Gastrocnemius medialis (tissue), 4 donors: ENCODE results near the gene GARIN5B. TPM values are rescaled to one million over a fixed set of nuclear protein-coding genes. Genes with fewer than 3 reads are reported as not detected.

Experiments
- ATAC-seq, 2 donors: fragments of 150-250 bp; one replicate each; pipeline ENCODE4 v1.9.1; 2016
- DNase-seq, 2 donors: peaks; one replicate each; pipeline ENCODE4 v3.0.0-alpha.2; 2019
- H3K27ac ChIP-seq, 4 donors: fragments of 200-600 bp; sonication (generic); 1 replicate in 1 of 4; 2 replicates in 3 of 4; pipeline ENCODE4 v1.5.1; 2016 to 2018; ENCODE audit warnings: mild to moderate bottlenecking in 2 of 4, moderate library complexity in 1 of 4
- H3K27me3 ChIP-seq, 3 donors: fragments of 200-600 bp; sonication (generic) in 2 of 3; 1 replicate in 1 of 3; 2 replicates in 2 of 3; pipeline versions ENCODE4 v1.5.1 to v1.6.0; 2016 to 2019; ENCODE audit warnings: mild to moderate bottlenecking in 1 of 3, moderate library complexity in 1 of 3
- H3K36me3 ChIP-seq, 2 donors: fragments of 200-600 bp; sonication (generic) in 1 of 2; one replicate each; pipeline ENCODE4 v1.5.1; 2017 to 2018
- H3K4me1 ChIP-seq, 2 donors: fragments of 200-600 bp; sonication (generic) in 1 of 2; one replicate each; pipeline ENCODE4 v1.5.1; 2016 to 2017; ENCODE audit warnings: mild to moderate bottlenecking in 2 of 2
- H3K4me3 ChIP-seq, 4 donors: fragments of 200-600 bp; sonication (generic) in 3 of 4; 1 replicate in 1 of 4; 2 replicates in 3 of 4; pipeline ENCODE4 v1.5.1; 2016 to 2019; ENCODE audit warnings: mild to moderate bottlenecking in 2 of 4
- H3K9me3 ChIP-seq, 3 donors: fragments of 200-600 bp; sonication (generic) in 2 of 3; 1 replicate in 1 of 3; 2 replicates in 2 of 3; pipeline ENCODE4 v1.5.1; 2016 to 2019
- CTCF ChIP-seq, 5 experiments: fragments of 450-650 bp in 3 of 5; fragments of 200-600 bp in 2 of 5; sonication (generic) in 2 of 5; IDR thresholded peaks in 4 of 5; conservative IDR thresholded peaks in 1 of 5; 1 replicate in 4 of 5; 2 replicates in 1 of 5; pipeline ENCODE4 v1.5.1; 2016 to 2019; ENCODE audit warnings: antibody characterized with exemption in 5 of 5, mild to moderate bottlenecking in 3 of 5, moderate library complexity in 3 of 5
- POLR2A ChIP-seq, 2 donors: fragments of 450-650 bp; IDR thresholded peaks; one replicate each; pipeline ENCODE4 v1.6.1; 2017; ENCODE audit warnings: antibody characterized with exemption in 2 of 2, mild to moderate bottlenecking in 2 of 2, moderate library complexity in 2 of 2
- in situ Hi-C, 4 donors: fragments of 200-750 bp; cut with MboI; loops; one replicate each; pipeline versions ENCODE4 v1.15.0 to v1.8.0; 2017; ENCODE audit warnings: low sequenced_read_pairs in 4 of 4
- intact Hi-C: fragments of 100-400 bp; cut with DNase I; formaldehyde crosslinking; loops from one replicate; pipeline ENCODE4 v1.15.1; 2023; ENCODE audit warnings: low total_unique reads
- total RNA-seq, 4 donors: library from RNA; depleted of rRNA; stranded (reverse); fragments of >200 nt; gene quantifications; one replicate each; pipeline versions ENCODE4 v1.1.0 to v1.2.3, GENCODE V29; 2016

Gene GARIN5B
- total RNA-seq, 4 donors from 2014 or later: not detected

DNA sequence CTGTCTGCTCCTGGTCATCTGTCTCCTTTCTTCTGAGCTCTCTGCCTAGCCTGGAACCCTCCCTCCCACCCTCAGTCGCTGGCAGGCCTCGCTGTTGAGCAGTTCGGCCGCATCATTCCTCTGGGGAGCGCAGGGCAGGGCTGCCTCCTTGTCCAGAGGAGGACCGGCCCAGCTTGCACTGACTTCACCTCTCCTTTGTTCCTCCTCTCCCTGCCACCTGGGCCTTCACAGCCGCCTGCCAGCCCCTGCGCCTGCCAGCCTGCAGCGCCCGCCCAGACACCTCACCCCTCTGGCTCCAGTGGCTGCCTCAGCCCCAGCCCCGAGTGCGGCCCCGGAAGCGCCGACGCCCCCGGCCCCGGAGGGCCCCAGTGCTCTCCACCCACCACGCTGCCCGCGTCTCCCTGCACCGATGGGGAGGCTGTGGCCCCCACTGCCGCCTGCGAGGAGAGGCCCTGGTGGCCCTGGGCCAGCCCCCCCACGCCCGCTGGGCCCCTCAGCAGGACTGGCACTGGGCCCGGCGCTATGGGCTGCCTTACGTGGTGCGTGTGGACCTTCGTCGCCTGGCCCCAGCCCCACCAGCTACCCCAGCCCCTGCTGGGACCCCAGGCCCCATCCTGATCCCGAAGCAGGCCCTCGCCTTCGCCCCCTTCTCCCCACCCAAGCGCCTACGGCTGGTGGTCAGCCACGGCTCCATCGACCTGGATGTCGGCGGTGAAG, 16.2 kb downstream of the GARIN5B start:
- peaks cover 0 to 18% of the 10 kb centered on the region in 2 donors for H3K36me3 ChIP-seq
- no peak for TF ChIP-seq POLR2A (IDR thresholded peaks at IDR 0.05)
- TF ChIP-seq CTCF (IDR thresholded peaks at IDR 0.05 in 4 of 5, conservative IDR thresholded peaks at IDR 0.05 in 1 of 5): no peak
- H3K27ac ChIP-seq: no peak overlapping the region

GRCh38 chr19:55345818-55346724, 17.0 kb downstream of the GARIN5B start:
- in situ Hi-C loops (no loop called here), intact Hi-C loops (no loop called here)
- H3K4me1 ChIP-seq: peaks cover 0 to 7% of the 10 kb centered on the region in 2 donors
- peaks cover 0 to 8% (median under 1%) of the 10 kb centered on the region in 3 donors for H3K27me3 ChIP-seq
- DNase-seq (no peak), ATAC-seq (no peak)
- H3K27ac ChIP-seq: no peak overlapping the region
- peaks cover 0 to 18% of the 10 kb centered on the region in 2 donors for H3K36me3 ChIP-seq
- H3K4me3 ChIP-seq: no peak overlapping the region
- TF ChIP-seq CTCF (IDR thresholded peaks at IDR 0.05 in 4 of 5, conservative IDR thresholded peaks at IDR 0.05 in 1 of 5) (no peak), POLR2A (IDR thresholded peaks at IDR 0.05) (no peak)
- H3K9me3 ChIP-seq: no peaks in the 10 kb centered on the region

More for the DNA sequence above, 16.2 kb downstream of the GARIN5B start:
- Histone ChIP-seq H3K27me3 (peaks cover 7 to 16% (median 8%) of the 10 kb centered on the region in 3 donors), H3K4me3 (no peak overlapping the region), H3K9me3 (no peaks in the 10 kb centered on the region), H3K4me1 (no peaks in the 10 kb centered on the region)
- ATAC-seq: no peak
- in situ Hi-C loops: no loop called here
- intact Hi-C loops: no loop called here
- DNase-seq: no peak

DNA sequence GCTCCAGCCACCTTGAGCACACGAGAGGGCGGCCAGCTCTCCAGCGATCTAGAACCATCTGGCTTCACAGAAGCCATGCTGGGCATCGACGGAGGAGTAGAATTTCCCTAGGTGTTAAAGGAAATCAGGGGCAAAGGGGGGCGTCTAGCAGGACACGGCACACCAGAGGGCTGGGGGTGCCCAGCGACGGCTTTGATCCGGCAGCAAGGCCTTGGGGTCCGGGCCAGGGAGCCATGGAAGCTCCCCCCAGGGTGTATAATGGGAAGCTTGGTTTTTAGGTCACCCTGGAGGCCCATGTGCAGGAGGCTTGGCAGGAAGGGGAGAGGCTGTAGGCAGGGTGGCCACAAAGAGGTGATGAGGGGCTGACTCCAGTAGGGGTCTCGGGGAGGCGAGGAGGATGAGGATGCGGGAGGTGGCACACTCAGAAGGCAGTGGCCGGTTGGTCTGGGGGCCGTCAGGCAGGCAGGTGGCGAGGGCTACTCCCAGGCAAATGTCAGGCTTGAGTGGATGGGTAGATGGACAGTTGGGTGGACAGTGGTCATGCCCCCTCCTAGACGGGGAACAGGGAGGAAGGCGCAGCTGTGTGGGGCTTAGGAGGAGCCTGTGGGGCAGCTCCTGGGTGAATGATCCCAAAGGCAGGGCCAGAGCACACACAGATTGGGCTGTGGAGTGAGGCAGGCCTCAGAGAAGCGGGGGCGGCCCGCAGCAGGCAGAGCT, 17.8 kb downstream of the GARIN5B start:
- Histone ChIP-seq H3K4me1 (peaks cover 7 to 15% of the 10 kb centered on the region in 2 donors), H3K9me3 (no peaks in the 10 kb centered on the region), H3K27me3 (peaks cover 0 to under 1% (median 0%) of the 10 kb centered on the region in 3 donors), H3K36me3 (peaks cover 0 to 18% of the 10 kb centered on the region in 2 donors), H3K4me3 (no peak overlapping the region), H3K27ac (no peak overlapping the region)
- TF ChIP-seq POLR2A (IDR thresholded peaks at IDR 0.05) (no peak), CTCF (IDR thresholded peaks at IDR 0.05 in 4 of 5, conservative IDR thresholded peaks at IDR 0.05 in 1 of 5) (no peak)
- in situ Hi-C loops: no loop called here
- ATAC-seq (no peak), DNase-seq (no peak)
- intact Hi-C loops: no loop called here

DNA sequence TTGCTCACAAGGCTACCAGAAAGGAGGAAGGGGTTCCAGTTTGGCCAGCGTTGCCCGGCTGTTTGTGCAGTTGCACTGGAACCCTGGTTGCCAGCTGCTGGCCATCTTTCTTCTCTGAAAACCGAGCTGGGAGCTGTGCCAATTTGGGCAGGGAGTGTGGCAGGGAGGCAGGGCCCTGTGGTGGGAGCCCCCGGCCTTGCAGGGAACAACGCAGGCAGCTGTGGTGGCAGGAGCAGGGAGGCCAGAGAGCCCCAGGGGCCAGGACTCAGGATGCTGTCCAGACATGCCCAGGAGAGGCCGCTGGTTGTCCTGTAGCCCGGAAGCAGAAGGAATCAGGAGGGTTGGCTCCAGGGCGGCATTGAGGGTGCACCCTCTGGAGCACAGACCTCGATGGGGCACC, 18.6 kb downstream of the GARIN5B start:
- Histone ChIP-seq H3K9me3 (no peaks in the 10 kb centered on the region), H3K27me3 (no peaks in the 10 kb centered on the region), H3K4me3 (no peak overlapping the region), H3K4me1 (peaks cover 7 to 18% of the 10 kb centered on the region in 2 donors), H3K27ac (no peak overlapping the region), H3K36me3 (peaks cover 0 to 18% of the 10 kb centered on the region in 2 donors)
- no peak for TF ChIP-seq POLR2A (IDR thresholded peaks at IDR 0.05)
- no peak for TF ChIP-seq CTCF (IDR thresholded peaks at IDR 0.05 in 4 of 5, conservative IDR thresholded peaks at IDR 0.05 in 1 of 5)
- ATAC-seq (no peak), DNase-seq (no peak)
- intact Hi-C loops: no loop called here
- in situ Hi-C loops: no loop called here
